HEK293 (cell line): Measurements from ENCODE around the gene RBM4B.

ENCODE experiments used
- ZNF133 ChIP-seq: fragments of 450-650 bp; formaldehyde crosslinking; IDR thresholded peaks from 2 replicates; pipeline ENCODE4 v1.5.1; 2016; ENCODE audit warnings: missing biosample characterization, missing genetic modification characterization
- ZNF473 ChIP-seq: fragments of 450-650 bp; formaldehyde crosslinking; IDR thresholded peaks from 2 replicates; pipeline ENCODE4 v1.5.1; 2017; ENCODE audit warnings: missing biosample characterization, missing genetic modification characterization
- ZNF501 ChIP-seq: fragments of 450-650 bp; formaldehyde crosslinking; IDR thresholded peaks from 2 replicates; pipeline ENCODE4 v1.5.1; 2016; ENCODE audit warnings: missing biosample characterization, missing genetic modification characterization

DNA sequence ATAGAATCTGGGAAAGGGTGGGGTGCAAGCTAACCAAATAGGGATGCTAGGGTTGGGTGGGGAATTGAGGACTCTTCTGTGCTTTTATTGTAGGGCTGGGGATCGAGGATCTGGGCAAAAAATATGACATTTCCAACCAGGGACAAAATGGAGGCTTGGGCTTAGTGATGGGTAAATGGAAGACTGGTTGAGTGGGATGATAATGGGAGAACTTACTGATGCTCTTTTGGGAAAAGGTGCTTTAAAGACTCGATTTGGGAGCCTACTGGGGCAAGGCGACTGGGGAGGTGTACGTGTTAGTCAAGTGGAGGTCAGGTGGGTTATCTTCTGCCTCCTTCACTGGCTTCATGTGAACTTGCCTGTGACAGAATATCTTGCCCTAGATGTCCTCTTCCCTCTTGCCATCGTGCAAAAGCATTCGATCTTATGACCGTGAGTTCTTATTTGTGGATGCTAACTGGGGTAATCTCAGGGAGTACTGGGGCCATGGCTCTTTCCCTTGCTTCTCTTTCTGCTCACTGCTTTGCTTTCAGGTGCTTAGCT, 49.6 kb downstream of the RBM4B start:
- no peak for TF ChIP-seq ZNF501 (tag by site-specific recombination)
- no peak for TF ChIP-seq ZNF133 (tag by site-specific recombination)
- no peak for TF ChIP-seq ZNF473 (tag by site-specific recombination)
